ENCODE measurements around the gene P4HA1.
"Not testable (repeated sequence)": the region's sequence is repeated elsewhere in the genome, so short reads cannot be mapped to it uniquely, and the experiment has no call there.

P4HA1 gene

DNA sequence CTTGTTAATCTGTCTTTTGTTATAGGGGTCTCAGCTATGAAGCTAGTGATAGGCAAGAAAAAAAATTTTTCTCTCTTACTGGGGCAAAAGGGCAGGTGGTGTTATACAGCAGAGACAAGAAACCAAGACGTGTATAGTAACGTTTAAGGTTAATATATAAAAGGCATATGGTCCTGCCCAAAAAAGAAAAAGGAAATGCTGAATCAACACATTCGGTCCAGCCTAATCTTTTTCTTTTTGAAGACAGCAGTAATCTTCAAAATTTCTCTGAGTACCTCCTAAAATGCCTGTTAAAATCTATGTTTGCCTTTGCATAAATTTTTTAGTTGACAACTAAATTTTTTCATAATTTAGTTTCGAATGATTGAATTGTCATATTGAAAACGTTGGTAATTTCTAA, 54.5 kb downstream of the P4HA1 start:
- DNase-seq: no peak

DNA sequence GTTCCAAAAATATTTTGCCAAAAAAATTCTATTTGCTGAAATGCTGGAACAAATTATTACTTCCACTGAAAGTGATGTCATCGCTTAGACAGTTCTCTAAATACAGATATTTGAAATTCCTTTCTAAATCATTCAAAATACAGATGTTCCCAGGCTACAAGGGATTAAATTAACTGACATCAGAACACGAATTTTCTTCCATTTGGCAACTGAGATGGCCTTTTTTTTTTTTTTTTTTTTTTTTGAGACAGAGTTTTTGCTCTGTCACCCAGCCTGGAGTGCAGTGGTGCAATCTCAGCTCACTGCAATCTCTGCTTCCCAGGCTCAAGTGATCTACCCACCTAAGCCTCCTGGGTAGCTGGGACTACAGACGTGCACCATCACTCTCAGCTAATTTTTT, 57.0 kb downstream of the P4HA1 start:
- DNase-seq: no peak

DNA sequence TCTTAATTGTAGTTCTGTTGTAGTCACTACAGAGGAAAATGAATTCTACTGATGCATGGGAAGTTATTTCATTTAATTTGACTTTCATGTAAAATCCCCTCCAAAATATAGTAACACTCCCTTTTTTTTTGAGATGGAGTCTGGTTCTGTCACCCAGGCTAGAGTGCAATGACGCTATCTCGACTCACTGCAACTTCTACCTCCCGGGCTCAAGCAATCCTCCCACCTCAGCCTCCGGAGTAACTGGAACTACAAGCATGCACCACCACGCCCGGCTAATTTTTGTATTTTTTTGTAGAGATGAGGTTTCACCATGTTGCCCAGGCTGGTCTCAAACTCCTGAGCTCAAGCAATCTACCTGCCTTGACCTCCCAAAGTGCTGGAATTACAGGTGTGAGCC, 60.4 kb downstream of the P4HA1 start:
- not testable (repeated sequence) for DNase-seq

DNA sequence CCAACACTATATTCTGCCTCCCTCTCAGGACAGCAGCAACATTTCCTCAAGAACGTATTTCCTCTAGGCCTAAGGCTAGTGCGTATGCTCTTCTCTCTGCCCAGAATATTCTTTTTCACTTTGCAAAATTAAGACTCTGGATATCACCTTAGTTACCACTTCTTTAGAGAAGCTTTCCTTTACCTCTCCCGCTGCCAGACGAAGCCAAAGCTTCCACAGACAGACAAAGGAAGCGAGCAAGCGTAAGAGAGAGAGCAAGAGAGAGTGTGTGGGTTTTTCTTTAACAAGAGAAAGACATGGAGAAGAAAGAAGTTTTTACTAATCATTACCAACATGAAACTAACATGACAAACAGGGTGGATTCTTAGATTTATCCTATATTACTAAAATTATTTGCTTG, 64.1 kb downstream of the P4HA1 start:
- DNase-seq: no peak

DNA sequence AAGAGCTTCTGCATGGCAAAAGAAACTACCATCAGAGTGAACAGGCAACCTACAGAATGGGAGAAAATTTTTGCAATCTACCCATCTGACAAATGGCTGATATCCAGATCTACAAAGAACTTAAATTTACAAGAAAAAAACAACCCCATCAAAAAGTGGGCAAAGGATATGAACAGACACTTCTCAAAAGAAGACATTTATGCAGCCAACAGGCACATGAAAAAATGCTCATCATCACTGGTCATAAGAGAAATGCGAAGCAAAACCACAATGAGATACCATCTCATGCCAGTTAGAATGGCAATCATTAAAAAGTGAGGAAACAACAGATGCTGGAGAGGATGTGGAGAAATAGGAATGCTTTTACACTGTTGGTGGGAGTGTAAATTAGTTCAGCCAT, 70.0 kb downstream of the P4HA1 start:
- DNase-seq: not testable (repeated sequence)

DNA sequence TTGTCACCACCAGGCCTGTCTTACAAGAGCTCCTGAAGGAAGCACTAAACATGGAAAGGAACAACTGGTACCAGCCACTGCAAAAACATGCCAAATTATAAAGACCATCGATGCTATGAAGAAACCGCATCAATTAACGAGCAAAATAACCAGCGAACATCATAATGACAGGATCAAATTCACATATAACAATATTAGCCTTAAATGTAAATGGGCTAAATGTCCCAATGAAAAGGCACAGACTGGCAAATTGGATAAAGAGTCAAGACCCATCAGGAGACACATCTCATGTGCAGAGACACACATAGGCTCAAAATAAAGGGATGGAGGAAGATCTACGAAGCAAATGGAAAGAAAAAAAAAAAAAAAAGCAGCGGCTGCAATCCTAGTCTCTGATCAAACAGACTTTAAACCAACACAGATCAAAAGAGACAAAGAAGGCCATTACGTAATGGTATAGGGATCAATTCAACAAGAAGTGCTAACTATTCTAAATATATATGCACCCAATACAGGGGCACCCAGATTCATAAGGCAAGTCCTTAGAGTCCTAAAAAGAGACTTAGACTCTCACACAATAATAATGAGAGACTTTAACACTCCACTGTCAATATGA, 73.1 kb downstream of the P4HA1 start:
- not testable (repeated sequence) for DNase-seq

DNA sequence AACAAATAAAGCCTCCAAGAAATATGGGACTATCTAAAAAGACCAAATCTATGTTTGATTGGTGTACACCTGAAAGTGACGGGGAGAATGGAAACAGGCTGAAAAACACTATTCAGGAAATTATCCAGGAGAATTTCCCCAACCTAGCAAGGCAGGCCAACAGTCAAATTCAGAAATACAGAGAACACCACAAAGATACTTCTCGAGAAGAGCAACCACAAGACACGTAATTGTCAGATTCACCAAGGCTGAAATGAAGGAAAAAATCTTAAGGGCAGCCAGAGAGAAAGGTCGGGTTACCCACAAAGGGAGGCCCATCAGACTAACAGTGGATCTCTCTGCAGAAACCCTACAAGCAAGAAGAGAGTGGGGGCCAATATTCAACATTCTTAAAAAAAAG, 73.7 kb downstream of the P4HA1 start:
- not testable (repeated sequence) for DNase-seq

DNA sequence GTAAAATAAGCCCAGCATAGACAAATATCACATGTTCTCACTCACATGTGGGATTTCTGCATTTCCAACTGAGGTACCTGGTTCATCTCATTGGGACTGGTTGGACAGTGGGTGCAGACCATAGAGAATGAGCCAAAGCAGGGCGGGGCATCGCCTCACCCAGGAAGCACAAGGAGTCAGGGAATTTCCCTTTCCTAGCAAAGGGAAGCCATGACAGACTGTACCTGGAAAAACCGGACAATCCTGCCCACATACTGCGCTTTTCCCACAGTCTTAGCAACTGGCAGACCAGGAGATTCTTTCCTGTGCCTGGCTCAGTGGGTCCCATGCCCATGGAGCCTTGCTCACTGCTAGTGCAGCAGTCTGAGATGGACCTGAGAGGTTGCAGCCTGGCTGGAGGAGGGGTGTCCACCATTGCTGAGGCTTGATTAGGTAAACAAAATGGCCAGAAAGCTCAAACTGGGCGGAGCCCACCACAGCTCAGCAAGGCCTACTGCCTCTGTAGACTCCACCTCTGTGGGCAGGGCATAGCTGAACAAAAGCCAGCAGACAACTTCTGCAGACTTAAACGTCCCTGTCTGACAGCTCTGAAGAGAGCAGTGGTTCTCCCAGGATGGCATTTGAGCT, 75.0 kb downstream of the P4HA1 start:
- not testable (repeated sequence) for DNase-seq

DNA sequence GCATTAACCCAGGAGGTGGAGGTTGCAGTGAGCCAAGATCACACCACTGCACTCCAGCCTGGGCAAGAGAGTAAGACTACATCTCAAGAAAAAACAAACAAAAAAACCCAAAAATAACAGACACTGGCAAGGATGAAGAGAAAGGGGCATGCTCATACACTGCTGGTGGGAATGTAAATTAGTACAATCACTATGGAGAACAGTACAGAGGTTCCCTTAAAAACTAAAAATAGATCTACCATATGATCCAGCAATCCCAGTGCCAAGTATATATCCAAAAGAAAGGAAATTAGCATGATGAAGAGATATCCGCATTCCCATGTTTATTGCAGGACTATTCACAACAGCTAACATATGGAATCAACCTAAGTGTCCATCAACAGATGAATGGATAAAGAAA, 75.6 kb downstream of the P4HA1 start:
- no peak for DNase-seq

DNA sequence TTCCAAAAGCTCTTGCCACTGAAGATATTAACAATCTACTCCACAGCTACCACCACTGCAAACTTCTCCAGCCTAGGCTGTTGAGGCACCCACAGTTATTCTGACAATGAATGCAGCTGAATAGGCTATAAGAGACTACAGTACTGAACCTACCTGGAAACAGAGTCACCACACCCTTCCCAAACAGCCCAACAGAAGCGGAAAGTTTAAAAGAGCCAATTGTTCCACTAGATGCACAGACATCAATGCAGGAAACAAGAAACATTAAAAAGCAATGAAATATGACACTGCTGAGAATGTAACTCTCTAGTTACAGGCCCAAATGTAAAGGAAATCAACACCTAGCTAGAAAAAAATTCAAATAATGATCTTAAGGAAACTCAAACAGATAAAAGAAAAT, 77.6 kb downstream of the P4HA1 start:
- DNase-seq: no peak

DNA sequence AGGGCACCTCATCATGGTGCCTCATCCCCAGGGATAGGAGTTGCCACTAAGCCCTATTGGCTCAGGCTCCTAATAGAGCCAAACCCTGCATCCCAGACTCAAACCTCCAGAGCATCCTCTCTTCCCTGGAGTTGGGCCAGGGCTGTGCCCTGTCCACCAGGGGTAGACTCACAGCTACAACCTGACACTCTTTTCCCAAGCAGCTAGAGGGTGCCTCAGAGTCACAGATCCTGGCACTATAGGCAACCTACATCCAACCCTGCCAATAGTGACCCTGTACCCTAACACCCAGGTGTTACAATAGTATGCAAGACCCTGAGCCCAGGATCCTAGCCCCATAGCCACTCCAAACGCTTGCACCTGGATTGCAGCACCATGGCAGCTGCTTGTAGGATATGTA, 78.0 kb downstream of the P4HA1 start:
- DNase-seq: no peak

DNA sequence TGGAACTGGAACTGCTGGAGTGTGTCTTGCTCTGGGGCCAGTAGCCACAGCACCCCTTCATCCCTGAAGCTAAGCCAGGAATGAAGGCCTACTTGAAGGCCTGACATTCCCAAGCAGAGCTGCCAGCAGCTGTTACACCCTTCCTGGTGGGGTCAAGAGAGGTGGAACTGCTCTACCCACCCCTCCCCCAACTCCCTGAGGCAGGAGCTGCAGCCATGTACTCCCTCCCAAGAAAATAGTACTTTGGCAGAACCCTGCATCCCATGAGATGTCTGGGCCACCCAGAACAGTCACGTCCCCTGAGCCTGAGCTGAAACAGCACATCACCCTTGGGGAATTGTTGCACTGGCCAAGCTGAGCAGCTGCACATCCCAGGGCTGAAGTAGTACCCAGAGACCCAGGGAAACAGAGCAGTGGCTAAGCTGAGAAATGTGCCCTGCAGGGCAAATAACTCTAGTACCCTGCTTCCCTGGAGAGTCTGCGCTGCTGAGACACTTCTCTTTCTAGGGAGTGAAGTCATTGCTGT, 78.6 kb downstream of the P4HA1 start:
- DNase-seq: no peak

DNA sequence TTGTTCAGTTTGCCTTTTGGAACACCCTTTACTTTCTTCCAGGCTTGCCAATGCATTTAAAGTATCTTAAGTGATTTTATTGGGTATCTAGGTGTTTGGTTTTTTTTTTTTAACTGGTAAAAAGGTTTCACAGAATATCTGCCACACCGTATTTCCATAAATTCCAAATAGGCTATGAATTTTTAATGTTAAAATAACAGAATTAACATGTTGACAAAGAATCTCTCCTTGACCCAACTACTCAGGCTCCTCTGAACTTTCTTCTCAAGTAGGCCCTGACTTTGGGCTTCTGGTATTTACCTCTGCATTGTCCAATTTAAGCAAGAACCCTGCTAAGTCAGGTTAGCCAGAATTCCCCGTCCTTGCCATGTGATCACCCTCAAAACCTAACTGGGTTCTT, 80.9 kb downstream of the P4HA1 start:
- DNase-seq: no peak

DNA sequence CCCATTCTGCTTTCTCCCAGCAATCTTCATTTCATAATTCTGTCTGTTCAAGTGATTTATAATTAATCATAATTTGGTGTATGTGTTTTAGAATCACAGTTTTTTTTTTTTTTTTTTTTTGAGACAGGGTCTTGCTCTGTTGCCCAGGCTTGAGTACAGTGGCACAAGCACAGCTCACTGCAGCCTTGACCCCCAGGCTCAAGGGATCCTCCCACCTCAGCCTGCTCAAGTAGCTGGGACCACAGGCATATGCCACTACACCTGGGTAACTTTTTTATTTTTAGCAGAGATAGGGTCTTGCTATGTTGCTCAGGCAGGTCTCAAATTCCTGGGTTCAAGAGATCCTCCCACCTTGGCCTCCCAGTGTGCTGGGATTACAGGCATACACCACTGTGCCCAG, 92.8 kb downstream of the P4HA1 start:
- DNase-seq: no peak

DNA sequence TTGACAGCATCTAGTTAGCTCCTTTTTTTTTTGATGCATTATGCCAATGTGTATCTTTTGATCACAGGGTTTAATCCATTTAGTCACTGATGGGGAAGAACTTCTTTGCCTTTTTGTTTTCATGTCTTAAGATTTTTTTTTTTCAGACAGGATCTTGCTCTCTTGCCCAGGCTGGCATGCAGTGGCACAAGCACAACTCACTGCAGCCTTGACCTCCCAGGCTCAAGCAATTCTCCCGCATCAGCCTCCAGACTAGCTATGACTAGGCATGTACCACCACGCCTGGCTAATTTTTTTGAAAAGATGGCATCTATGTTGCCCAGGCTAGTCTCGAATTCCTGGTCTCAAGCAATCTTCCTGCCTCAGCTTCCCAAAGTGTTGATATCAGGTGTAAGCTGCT, 95.7 kb downstream of the P4HA1 start:
- no peak for DNase-seq

DNA sequence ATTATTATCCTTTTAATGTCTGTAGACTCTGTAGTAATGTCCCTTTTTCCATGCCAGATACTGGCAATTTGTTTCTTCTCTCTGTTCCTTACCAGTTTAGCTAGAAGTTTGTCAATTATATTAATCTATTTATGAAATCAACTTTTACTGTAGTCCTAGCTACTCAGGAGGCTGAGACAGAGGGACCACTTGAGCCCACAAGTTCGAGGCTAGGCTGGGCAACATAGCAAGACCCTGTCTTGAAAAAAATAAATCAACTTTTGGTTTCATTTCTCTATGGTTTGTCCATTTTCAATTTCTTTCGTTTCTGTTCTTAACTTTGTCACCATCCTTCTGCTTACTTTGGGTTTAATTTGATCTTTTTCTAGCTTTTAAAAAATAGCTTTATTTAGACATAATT, 99.6 kb downstream of the P4HA1 start:
- no peak for DNase-seq

DNA sequence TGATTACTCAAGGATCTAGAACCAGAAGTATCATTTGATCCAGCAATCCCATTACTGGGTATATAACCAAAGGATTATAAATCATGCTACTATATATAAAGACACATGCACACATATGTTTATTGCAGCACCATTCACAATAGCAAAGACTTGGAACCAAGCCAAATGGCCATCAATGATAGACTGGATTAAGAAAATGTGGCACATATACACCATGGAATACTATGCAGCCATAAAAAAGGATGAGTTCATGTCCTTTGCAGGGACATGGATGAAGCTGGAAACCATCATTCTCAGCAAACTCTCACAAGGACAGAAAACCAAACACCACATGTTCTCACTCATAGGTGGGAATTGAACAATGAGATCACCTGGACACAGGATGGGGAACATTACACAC, 101.2 kb downstream of the P4HA1 start:
- DNase-seq: not testable (repeated sequence)

DNA sequence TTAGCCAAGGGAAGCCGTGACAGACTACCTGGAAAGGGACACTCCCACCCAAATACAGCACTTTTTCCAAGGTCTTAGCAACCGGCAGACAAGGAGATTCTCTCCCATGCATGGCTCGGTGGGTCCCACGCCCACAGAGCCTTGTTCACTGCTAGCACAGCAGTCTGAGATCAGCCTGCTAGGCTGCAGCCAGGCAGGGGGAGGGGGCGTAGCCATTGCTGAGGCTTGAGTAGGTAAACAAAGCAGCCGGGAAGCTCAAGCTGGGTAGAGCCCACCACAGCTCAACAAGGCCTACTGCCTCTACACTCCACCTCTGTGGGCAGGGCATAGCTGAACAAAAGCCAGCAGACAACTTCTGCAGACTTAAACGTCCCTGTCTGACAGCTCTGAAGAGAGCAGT, 106.9 kb downstream of the P4HA1 start:
- DNase-seq: not testable (repeated sequence)

DNA sequence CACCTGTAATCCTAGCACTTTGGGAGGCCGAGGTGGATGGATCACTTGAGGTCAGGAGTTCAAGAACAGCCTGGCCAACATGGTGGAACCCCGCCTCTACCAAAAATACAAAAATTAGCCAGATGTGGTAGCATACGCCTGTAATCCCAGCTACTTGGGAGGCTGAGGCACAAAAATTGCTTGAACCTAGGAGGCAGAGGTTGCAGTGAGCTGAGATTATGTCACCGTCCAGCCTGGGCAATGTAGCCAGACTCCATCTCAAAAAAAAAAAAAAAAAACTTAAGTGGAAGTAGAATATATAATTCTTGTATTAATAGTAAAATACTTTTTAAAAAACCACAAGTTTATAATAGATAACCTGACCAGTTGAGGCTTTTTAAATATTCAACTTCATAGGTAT, 112.0 kb downstream of the P4HA1 start:
- DNase-seq: not testable (repeated sequence)

DNA sequence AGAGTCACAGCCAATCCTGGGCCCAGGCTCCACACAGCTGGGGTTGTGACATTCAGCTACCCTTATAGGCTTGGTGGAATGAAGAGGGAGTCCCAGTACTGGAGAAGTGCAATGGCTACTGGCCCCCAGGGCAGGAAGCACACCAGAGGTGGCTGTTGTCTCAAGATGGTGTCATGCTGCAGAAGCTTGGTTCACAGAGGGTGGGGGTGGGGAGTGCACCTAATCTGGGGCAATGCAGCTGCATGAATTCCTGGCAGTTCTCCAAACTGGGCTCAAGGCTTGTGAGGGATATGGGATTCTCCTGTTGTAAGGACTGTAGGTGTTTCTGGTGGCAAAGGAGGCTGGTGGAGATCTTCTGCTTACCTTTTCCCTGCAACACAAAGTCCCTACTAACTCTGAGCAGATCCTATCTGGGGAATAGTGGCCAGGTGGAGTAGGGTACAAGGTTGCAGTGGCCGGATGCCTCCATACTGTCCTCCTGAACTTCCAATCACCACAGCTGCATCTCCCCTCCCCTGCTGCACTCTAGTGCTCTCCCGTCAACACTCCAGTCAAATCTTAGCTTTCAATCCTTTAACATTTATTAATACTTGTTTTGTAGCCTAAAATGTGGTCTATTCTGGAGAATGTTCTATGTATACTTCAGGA, 114.7 kb downstream of the P4HA1 start:
- DNase-seq: no peak

DNA sequence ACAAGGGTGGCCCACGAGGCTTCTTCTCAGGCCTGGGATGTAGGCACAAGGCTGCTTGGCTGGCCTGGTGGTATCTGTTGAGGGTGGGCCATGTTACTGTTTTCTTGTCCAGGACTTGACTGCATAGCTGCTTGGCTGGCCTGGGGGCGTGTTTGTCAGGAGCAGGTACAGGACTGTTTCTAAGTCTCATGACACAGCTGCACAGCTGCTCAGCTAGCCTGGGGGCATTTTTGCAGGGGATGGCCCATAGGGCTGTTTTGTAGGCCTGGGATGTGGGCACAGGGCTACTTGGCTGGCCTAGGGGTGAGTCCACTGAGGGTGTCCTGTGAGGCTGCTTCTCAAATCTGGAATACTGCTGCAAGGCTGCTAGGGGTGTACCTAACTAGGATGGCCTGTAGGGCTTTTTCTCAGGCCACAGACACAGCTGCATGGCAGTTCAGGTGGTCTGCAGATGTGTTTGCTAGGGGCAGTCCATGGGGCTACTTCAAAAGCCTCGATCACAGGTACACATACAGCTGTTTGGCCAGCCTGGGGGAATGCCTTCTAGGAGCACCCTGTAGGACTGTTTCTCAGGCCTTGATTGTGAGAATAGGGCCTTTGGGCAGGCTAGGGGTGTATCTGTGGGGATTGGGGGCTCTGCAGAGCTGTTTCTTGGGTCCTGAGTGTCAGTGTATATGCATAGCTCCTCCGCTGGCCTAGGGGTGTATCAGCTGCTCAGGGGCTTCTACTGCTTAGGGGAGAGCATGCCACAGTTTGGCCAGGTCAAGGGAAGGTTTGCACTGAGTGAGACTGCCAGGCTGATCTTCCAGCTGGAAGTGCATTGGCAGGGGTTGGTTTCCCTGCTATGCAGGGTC, 115.4 kb downstream of the P4HA1 start:
- DNase-seq: no peak

DNA sequence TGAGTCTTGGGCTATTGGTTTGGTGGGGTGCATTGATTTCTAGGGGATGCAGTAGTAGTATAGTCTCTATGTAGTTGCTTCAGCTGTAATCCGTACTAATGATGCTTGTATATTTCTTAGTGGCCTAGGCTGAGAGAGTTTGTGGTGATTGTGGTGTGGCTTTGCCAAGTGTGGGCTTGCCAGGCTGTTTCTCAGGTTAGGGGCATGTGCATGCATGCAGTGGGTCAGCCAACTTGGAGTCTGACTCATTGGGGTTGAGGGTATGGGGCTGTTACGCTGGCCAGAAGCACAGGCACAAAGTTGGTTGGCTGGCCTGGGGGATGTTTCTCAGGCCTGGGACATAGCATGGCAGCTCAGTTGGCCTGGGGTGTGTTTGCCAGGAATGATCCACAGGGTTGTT, 116.3 kb downstream of the P4HA1 start:
- DNase-seq: no peak

DNA sequence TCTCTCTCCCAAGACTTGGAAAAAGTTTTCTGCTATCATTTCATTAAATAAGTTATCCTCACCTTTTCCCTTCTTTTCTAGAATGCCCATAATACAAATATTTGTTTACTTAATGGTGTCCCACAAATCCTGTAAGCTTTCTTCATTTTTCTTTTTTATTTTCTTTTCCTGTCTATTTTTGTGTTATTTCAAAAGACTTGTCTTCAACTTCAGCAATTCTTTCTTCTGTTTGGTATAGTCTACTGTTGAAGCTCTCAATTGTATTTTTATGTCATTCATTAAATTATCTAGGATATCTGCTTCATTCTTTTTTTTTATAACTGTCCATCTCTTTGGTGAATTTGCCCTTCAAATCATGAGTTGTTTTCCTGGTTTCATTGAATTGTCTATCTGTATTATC, 117.0 kb downstream of the P4HA1 start:
- DNase-seq: no peak

Measured in NCI-H1105 treated with DMSO at 0.1 percent for 48 hours (cell line).